Endothelial cell of umbilical vein (primary cell): ENCODE results near the gene MCM9. TPM values are rescaled to one million over a fixed set of nuclear protein-coding genes. Genes with fewer than 3 reads are reported as not detected.

Experiments used
- BruUV-seq: library from RNA; stranded (reverse); fragments of 400-500 nt; replicated peaks from 2 replicates; lab custom pipeline; 2021; lab: Mats Ljungman, UMichigan
- CTCF ChIA-PET: fragments of 300-600, 350-600 bp; sonication (Branson Sonifier 250); formaldehyde crosslinking; loops from one replicate; lab custom pipeline; 2021; ENCODE audit warnings: antibody characterized with exemption, inconsistent platforms; lab: Charles Lee
- POLR2A ChIA-PET: fragments of 300-600, 350-600 bp; sonication (Branson Sonifier 250); formaldehyde crosslinking; loops from one replicate; lab custom pipeline; 2021; ENCODE audit warnings: antibody characterized with exemption, inconsistent platforms; lab: Charles Lee
- DNase-seq: peaks from one replicate; pipeline ENCODE4 v3.0.0-alpha.2; 2011; ENCODE audit warnings: low read depth, low spot score
- FAIRE-seq: peaks from 2 replicates; lab custom pipeline; 2011; peaks lifted over from hg19 to GRCh38; lab: Jason Lieb, UNC
- H2AFZ ChIP-seq: 2 replicates; pipeline ENCODE4 v1.6.0; 2012; ENCODE audit warnings: low read depth, low read length, control low read depth, inconsistent platforms
- H3K27ac ChIP-seq: 2 replicates; pipeline ENCODE4 v1.5.1; 2011; ENCODE audit warnings: low read depth, mild to moderate bottlenecking, control low read depth, low read length, moderate library complexity; ENCODE audit not compliant: insufficient read depth
- H3K27me3 ChIP-seq, 2 experiments: 2 replicates each; pipeline versions ENCODE4 v1.6.0 to v1.6.1; 2011; ENCODE audit warnings: low read length in 2 of 2, mixed read lengths in 1 of 2; ENCODE audit not compliant: control insufficient read depth in 2 of 2, insufficient read depth in 2 of 2
- H3K36me3 ChIP-seq, 2 experiments: 2 replicates in 1 of 2; 3 replicates in 1 of 2; pipeline ENCODE4 v1.5.1; 2011; ENCODE audit warnings: low read length in 2 of 2, mild to moderate bottlenecking in 1 of 2, moderate library complexity in 1 of 2; ENCODE audit not compliant: control insufficient read depth in 2 of 2, insufficient read depth in 2 of 2; ENCODE audit errors: extremely low read depth in 1 of 2
- H3K4me1 ChIP-seq: 3 replicates; pipeline ENCODE4 v1.5.1; 2011; ENCODE audit warnings: mild to moderate bottlenecking, low read length; ENCODE audit not compliant: control insufficient read depth, insufficient read depth; ENCODE audit errors: extremely low read depth
- H3K4me2 ChIP-seq: 2 replicates; pipeline ENCODE4 v1.6.1; 2011; ENCODE audit warnings: low read length, control low read depth, mixed read lengths; ENCODE audit not compliant: insufficient read depth
- H3K4me3 ChIP-seq, 3 experiments: fragments of 200-600 bp in 1 of 3; sonication (generic), shearing (Covaris generic) in 1 of 3; replicated peaks in 1 of 3; 2 replicates each; pipeline ENCODE4 v1.5.1; 2011 to 2016; ENCODE audit warnings: control low read depth in 3 of 3, low read length in 3 of 3, mild to moderate bottlenecking in 2 of 3, inconsistent platforms in 1 of 3, low read depth in 1 of 3, moderate library complexity in 1 of 3; ENCODE audit not compliant: insufficient read depth in 1 of 3
- H3K79me2 ChIP-seq: 2 replicates; pipeline ENCODE4 v1.6.0; 2012; ENCODE audit warnings: low read length, inconsistent platforms; ENCODE audit not compliant: control insufficient read depth, insufficient read depth
- H3K9ac ChIP-seq: replicated peaks from 2 replicates; pipeline ENCODE3; 2011; ENCODE audit warnings: low read length, control low read depth; ENCODE audit not compliant: insufficient read depth; ENCODE audit errors: extremely low read depth
- H3K9me1 ChIP-seq: replicated peaks from 3 replicates; pipeline ENCODE4 v1.6.0; 2011; ENCODE audit warnings: mild to moderate bottlenecking, low read length; ENCODE audit not compliant: control insufficient read depth, insufficient read depth; ENCODE audit errors: extremely low read depth
- H3K9me3 ChIP-seq: replicated peaks from 2 replicates; pipeline ENCODE4 v1.5.1; 2012; ENCODE audit warnings: low read length, inconsistent platforms; ENCODE audit not compliant: control insufficient read depth, insufficient read depth
- H4K20me1 ChIP-seq: replicated peaks from 2 replicates; pipeline ENCODE3; 2011; ENCODE audit warnings: mild to moderate bottlenecking, low read length; ENCODE audit not compliant: control insufficient read depth, insufficient read depth; ENCODE audit errors: extremely low read depth
- CTCF ChIP-seq, 2 donors: IDR thresholded peaks; 1 replicate in 1 of 2; 2 replicates in 1 of 2; pipeline ENCODE4 v1.5.1; 2011; ENCODE audit warnings: low read length in 2 of 2, mild to moderate bottlenecking in 2 of 2, moderate library complexity in 2 of 2, control low read depth in 1 of 2, inconsistent platforms in 1 of 2, low read depth in 1 of 2; ENCODE audit not compliant: insufficient read depth in 1 of 2; ENCODE audit errors: extremely low read depth in 1 of 2
- EZH2 ChIP-seq: IDR thresholded peaks from 2 replicates; pipeline ENCODE4 v1.6.1; 2012; ENCODE audit warnings: borderline replicate concordance, low read depth, mild to moderate bottlenecking, moderate library complexity, low read length, inconsistent platforms; ENCODE audit not compliant: severe bottlenecking
- JUN ChIP-seq: IDR thresholded peaks from 2 replicates; pipeline ENCODE4 v1.6.1; 2011; ENCODE audit warnings: borderline replicate concordance, low read depth; ENCODE audit not compliant: insufficient read length, insufficient read depth
- MAX ChIP-seq: IDR thresholded peaks from 2 replicates; pipeline ENCODE4 v1.6.1; 2011; ENCODE audit not compliant: insufficient read depth, insufficient read length
- MYC ChIP-seq: IDR thresholded peaks from one replicate; pipeline ENCODE4 v1.6.1; 2011; ENCODE audit warnings: mild to moderate bottlenecking, low read depth, low read length
- POLR2A ChIP-seq: IDR thresholded peaks from 2 replicates; pipeline ENCODE4 v1.6.1; 2012; ENCODE audit warnings: low read depth, mild to moderate bottlenecking, control low read depth, low read length
- POLR2AphosphoS5 ChIP-seq: IDR thresholded peaks from 2 replicates; pipeline ENCODE4 v1.6.1; 2012; ENCODE audit warnings: low read depth, mild to moderate bottlenecking, control low read depth, low read length, moderate library complexity; ENCODE audit not compliant: insufficient read depth
- dilution Hi-C: fragments of 300-500 bp; cut with MboI; formaldehyde crosslinking; loops from one replicate; pipeline ENCODE4 v1.15.0; 2019; ENCODE audit warnings: low sequenced_read_pairs; ENCODE audit not compliant: extremely low pct_ligation_motif_present
- intact Hi-C: fragments of 100-400 bp; cut with micrococcal nuclease; formaldehyde crosslinking; loops from one replicate; pipeline ENCODE4 v1.10.0; 2022
- polyA plus RNA-seq, 4 experiments: library from polyadenylated mRNA; depleted of rRNA in 3 of 4; stranded (reverse) in 3 of 4; unstranded in 1 of 4; fragments of >200 nt; gene quantifications; 2 replicates each; pipeline versions ENCODE4 v1.2.1 to v1.2.3, GENCODE V29; 2011 to 2012; ENCODE audit warnings: missing spikeins in 1 of 4
- total RNA-seq: library from RNA; stranded (reverse); gene quantifications from 2 replicates; pipeline ENCODE4 v1.2.3, GENCODE V29; 2021

The MCM9 gene
- total and polyA plus RNA-seq, 2 donors (not counting 3 experiments of a cell fraction or from before 2014, with no cell fraction given), result 2.0 to 14.1 TPM

DNA sequence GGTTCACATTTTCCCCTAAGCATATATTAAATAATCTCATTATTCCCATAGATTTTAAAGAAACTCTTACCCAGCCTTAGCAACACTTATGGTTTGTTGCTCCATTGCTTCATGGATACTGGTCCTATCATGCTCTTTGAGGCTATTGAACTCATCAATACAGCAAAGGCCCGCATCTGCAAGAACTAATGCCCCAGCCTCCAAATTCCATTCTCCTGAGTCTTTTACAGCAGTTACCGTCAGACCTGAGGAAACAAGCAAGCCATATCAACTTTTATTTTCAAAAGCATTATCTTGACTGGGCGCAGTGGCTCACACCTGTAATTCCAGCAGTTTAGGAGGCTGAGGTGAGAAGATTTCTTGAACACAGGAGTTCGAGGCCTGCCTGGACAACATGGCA lies 78.7 kb downstream of the MCM9 start:
- intact Hi-C loops, result no loop called here
- CTCF ChIA-PET, result no interaction called here
- FAIRE-seq, result no peak

More for the DNA sequence above, 78.7 kb downstream of the MCM9 start:
- Histone ChIP-seq H3K27me3 (no peaks in the 10 kb centered on the region), H3K9ac (no peak overlapping the region), H3K79me2 (peaks cover 2% of the 10 kb centered on the region), H4K20me1 (peaks cover 2% of the 10 kb centered on the region), H2AFZ (no peak overlapping the region), H3K4me1 (no peaks in the 10 kb centered on the region), H3K9me3 (no peaks in the 10 kb centered on the region), H3K36me3 (no peaks in the 10 kb centered on the region), H3K4me2 (no peak overlapping the region), H3K4me3 (no peak overlapping the region), H3K9me1 (no peaks in the 10 kb centered on the region), H3K27ac (no peak overlapping the region)
- TF ChIP-seq JUN (no peak), CTCF (IDR thresholded peaks at IDR 0.05; ENCODE audit: extremely low read depth in 1 of 2, insufficient read depth in 1 of 2, low read depth in 1 of 2, low read length in 2 of 2) (no peak), MAX (no peak), EZH2 (no peak), POLR2AphosphoS5 (no peak), POLR2A (no peak), MYC (no peak)
- BruUV-seq, result no TSS peak
- DNase-seq, result no peak
- POLR2A ChIA-PET, result no interaction called here
- dilution Hi-C loops, result no loop called here
